Heart right ventricle (tissue), 16 donors: ENCODE measurements around the gene BIRC6. TPM values are rescaled to one million over a fixed set of nuclear protein-coding genes. Genes with fewer than 3 reads are reported as not detected.

Source experiments
- ATAC-seq, 8 donors: fragments of 200-7000 bp; cut with Tn5 transposase; one replicate each; pipeline ENCODE4 v1.9.1; 2020; ENCODE audit warnings: mild to moderate bottlenecking in 8 of 8, moderate library complexity in 8 of 8, moderate number of reproducible peaks in 1 of 8
- DNase-seq, 2 donors: peaks; one replicate each; pipeline ENCODE4 v3.0.0-alpha.2; 2020
- H3K27ac ChIP-seq, 10 donors: fragments of 200-600 bp; sonication (generic) in 2 of 10; one replicate each; pipeline versions ENCODE4 v1.5.0 to v1.8.0; 2020 to 2022; ENCODE audit warnings: mild to moderate bottlenecking in 3 of 10
- H3K27me3 ChIP-seq, 7 donors: fragments of 200-600 bp; one replicate each; pipeline ENCODE4 v1.8.0; 2021 to 2022; ENCODE audit warnings: mild to moderate bottlenecking in 2 of 7
- H3K36me3 ChIP-seq, 9 donors: fragments of 200-600 bp; sonication (generic) in 1 of 9; one replicate each; pipeline versions ENCODE4 v1.5.0 to v1.8.0; 2020 to 2022; ENCODE audit warnings: mild to moderate bottlenecking in 2 of 9
- H3K4me1 ChIP-seq, 9 donors: fragments of 200-600 bp; sonication (generic) in 1 of 9; one replicate each; pipeline versions ENCODE4 v1.5.0 to v1.8.0; 2020 to 2022; ENCODE audit warnings: mild to moderate bottlenecking in 4 of 9
- H3K4me3 ChIP-seq, 10 donors: fragments of 200-600 bp; sonication (generic) in 2 of 10; one replicate each; pipeline versions ENCODE4 v1.5.0 to v1.8.0; 2020 to 2022; ENCODE audit warnings: mild to moderate bottlenecking in 7 of 10, moderate library complexity in 2 of 10
- H3K9me3 ChIP-seq, 11 donors: fragments of 200-600 bp in 10 of 11; sonication (generic) in 2 of 11; one replicate each; pipeline versions ENCODE4 v1.5.0 to v1.8.0; 2013 to 2022; ENCODE audit warnings: mild to moderate bottlenecking in 2 of 11, control low read depth in 1 of 11, moderate library complexity in 1 of 11
- WGBS, 2 donors: extraction: QIAGEN DNeasy Blood & Tissue Kit; methylation state at CpG; one replicate each; pipeline ENCODE4 v1.1.7; 2013; ENCODE audit warnings: inconsistent platforms in 1 of 2; 5-methylcytosine and 5-hydroxymethylcytosine counted together
- intact Hi-C, 10 donors: fragments of 100-400 bp; cut with DNase I; formaldehyde crosslinking; loops; one replicate each; pipeline versions ENCODE4 v1.11.1 to v1.14.2; 2022
- polyA plus RNA-seq, 2 donors: library from polyadenylated mRNA; stranded (reverse); fragments of 200-250 nt; gene quantifications; one replicate each; pipeline ENCODE4 v1.2.3, GENCODE V29; 2013
- total RNA-seq, 10 donors: library from RNA; stranded (reverse); fragmentation: NEBNext Ultra II Directional in 3 of 10; extraction: Animal tissue kit (Norgen Biotek cat#: 25700) in 3 of 10; gene quantifications; one replicate each; pipeline versions ENCODE4 v1.2.1 to v1.2.4, GENCODE V29; 2021 to 2023
- TF ChIP-seq, protein P1 (sequence below), 9 donors: fragments of 200-600 bp; sonication (generic) in 2 of 9; IDR thresholded peaks; one replicate each; pipeline versions ENCODE4 v1.5.0 to v1.8.0; 2021 to 2022; ENCODE audit warnings: antibody characterized with exemption in 9 of 9, mild to moderate bottlenecking in 5 of 9, moderate library complexity in 1 of 9
- donor health status: Arrhythmogenic right ventricular cardiomyopathy.
- donor health status: ischemic (EF 13 %, LVEDD 7.1; RV severe dilation, severe dysfunction).
- donor health status: healthy with polysubstance abuse.
- donor health status: DM: no; HTN: yes; CAD: no.
- donor health status: DM: no; HTN: no; CAD: no.
- donor health status: ischemic (EF 25% LVEDD 6.9; RV normal size, moderate dysfunction).
- donor health status: ischemic (EF 25% LVEDD 5.7; RV mildly dilated, moderate dysfunction).
- donor health status: healthy.
- donor health status: DM: yes; HTN: yes; CAD: no.
- donor health status: Ischemic cardiomyopathy.
- donor health status: ischemic (EF 35%, LVEDD 5.7; RV mildly dilated, moderate dysfunction).
- donor health status: nonischemic (EF 11% LVEDD 7.7; RV severe dilation, severe dysfunction).
- donor health status: DM: yes; HTN: yes; CAD: no.
- donor health status: PGD.
- donor health status: ischemic (EF 29% LVEDD 5.4; RV normal size, mild dysfunction).
- donor health status: nonischemic (EF 23%, LVEDD 6.1; RV moderate dilation, normal function).

Gene BIRC6
- total and polyA plus RNA-seq, 12 donors: 12.8 to 64.0 (median 47.6) TPM

DNA sequence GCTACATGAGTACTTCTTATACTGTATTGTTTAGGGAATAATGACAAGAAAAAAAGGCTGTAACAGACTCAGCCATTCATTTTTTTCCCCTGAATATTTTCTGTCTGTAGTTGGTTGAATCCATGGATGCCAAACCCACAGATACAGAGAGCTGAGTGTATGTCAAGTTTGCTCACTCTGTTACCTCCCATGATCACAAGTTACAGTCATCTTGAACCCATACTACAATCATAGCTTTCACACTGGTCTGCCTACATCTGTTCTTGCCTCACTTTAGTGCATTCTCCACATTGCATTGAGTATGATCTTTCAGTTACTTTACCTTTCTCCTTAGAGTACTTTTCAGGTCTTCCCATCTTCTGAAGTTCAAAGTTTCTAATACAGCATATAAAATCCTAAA lies 94.0 kb downstream of the BIRC6 start:
- ATAC-seq: no peak
- Histone ChIP-seq H3K9me3 (no peaks in the 10 kb centered on the region), H3K27ac (no peak overlapping the region), H3K27me3 (no peaks in the 10 kb centered on the region), H3K4me3 (no peak overlapping the region), H3K36me3 (peaks cover 0 to 79% (median 16%) of the 10 kb centered on the region in 9 donors), H3K4me1 (no peaks in the 10 kb centered on the region)
- TF ChIP-seq, protein P1, sequence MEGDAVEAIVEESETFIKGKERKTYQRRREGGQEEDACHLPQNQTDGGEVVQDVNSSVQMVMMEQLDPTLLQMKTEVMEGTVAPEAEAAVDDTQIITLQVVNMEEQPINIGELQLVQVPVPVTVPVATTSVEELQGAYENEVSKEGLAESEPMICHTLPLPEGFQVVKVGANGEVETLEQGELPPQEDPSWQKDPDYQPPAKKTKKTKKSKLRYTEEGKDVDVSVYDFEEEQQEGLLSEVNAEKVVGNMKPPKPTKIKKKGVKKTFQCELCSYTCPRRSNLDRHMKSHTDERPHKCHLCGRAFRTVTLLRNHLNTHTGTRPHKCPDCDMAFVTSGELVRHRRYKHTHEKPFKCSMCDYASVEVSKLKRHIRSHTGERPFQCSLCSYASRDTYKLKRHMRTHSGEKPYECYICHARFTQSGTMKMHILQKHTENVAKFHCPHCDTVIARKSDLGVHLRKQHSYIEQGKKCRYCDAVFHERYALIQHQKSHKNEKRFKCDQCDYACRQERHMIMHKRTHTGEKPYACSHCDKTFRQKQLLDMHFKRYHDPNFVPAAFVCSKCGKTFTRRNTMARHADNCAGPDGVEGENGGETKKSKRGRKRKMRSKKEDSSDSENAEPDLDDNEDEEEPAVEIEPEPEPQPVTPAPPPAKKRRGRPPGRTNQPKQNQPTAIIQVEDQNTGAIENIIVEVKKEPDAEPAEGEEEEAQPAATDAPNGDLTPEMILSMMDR (IDR thresholded peaks at IDR 0.05): no peak
- intact Hi-C loops: no loop called here
- no peak for DNase-seq

GRCh38 chr2:32452338-32453064 lies 95.7 kb downstream of the BIRC6 start:
- Histone ChIP-seq H3K4me1 (no peaks in the 10 kb centered on the region), H3K27me3 (no peaks in the 10 kb centered on the region), H3K9me3 (no peaks in the 10 kb centered on the region), H3K27ac (no peak overlapping the region), H3K36me3 (peaks cover 0 to 87% (median 10%) of the 10 kb centered on the region in 9 donors), H3K4me3 (no peak overlapping the region)
- WGBS, 2 donors: 97 to 99% methylated on average over 2 of the region's 2 CpGs
- no peak for DNase-seq
- TF ChIP-seq, protein P1 (IDR thresholded peaks at IDR 0.05): no peak
- ATAC-seq: no peak
- intact Hi-C loops: no loop called here

- no peaks in the 10 kb centered on the region for H3K4me1 ChIP-seq
- ATAC-seq (no peak), DNase-seq (no peak)
- TF ChIP-seq, protein P1 (IDR thresholded peaks at IDR 0.05): no peak
- intact Hi-C loops: no loop called here
- H3K36me3 ChIP-seq: peaks cover 0 to 89% (median 10%) of the 10 kb centered on the region in 9 donors
- H3K4me3 ChIP-seq: no peak overlapping the region
- H3K27ac ChIP-seq: no peak overlapping the region
- H3K27me3 ChIP-seq: no peaks in the 10 kb centered on the region
- WGBS, 2 donors: 86 to 89% methylated on average over 3 of the region's 3 CpGs
- no peaks in the 10 kb centered on the region for H3K9me3 ChIP-seq
Observed at GRCh38 chr2:32453242-32454062, 96.6 kb downstream of the BIRC6 start.

- H3K27me3 ChIP-seq: no peaks in the 10 kb centered on the region
- H3K36me3 ChIP-seq: peaks cover 0 to 68% (median 2%) of the 10 kb centered on the region in 9 donors
- DNase-seq (no peak), ATAC-seq (no peak)
- intact Hi-C loops: no loop called here
- TF ChIP-seq, protein P1 (IDR thresholded peaks at IDR 0.05): no peak
- H3K9me3 ChIP-seq: no peaks in the 10 kb centered on the region
- no peaks in the 10 kb centered on the region for H3K4me1 ChIP-seq
- H3K27ac ChIP-seq: no peak overlapping the region
- no peak overlapping the region for H3K4me3 ChIP-seq
- WGBS, 2 donors: 97% methylated on average over 3 of the region's 3 CpGs
Observed at GRCh38 chr2:32455816-32456215, 99.0 kb downstream of the BIRC6 start.
